ENCODE results near the gene GSN.

DNA sequence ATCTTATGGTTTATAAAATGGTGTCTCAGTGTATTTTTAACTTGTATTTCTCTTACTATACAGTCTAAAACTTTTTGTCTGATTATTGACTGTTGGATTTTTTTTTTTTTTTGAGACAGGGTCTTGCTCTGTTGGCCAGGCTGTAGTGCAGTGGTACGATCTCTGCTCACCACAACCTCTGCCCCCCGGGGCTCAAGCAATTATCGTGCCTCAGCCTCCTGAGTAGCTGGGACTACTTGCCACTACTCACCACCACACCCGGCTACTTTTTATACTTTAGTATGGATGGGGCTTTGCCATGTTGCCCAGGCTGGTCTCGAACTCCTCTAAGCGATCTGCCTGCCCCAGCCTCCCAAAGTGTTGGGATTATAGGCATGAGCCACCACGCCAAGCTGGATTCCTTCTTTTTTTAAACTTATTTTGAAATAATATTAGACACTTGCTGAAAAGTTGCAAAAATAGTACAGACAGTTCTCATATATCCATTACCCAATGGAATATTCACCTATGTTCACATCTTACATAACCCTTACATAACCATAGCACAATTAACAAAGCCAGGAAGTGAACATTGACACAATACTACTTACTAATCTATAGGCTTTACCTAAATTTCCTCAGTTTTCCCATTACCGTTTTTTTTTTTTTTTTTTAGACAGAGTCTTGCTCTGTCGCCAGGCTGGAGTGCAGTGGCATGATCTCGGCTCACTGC lies 54.9 kb downstream of the GSN start:
- TF ChIP-seq, protein P1, sequence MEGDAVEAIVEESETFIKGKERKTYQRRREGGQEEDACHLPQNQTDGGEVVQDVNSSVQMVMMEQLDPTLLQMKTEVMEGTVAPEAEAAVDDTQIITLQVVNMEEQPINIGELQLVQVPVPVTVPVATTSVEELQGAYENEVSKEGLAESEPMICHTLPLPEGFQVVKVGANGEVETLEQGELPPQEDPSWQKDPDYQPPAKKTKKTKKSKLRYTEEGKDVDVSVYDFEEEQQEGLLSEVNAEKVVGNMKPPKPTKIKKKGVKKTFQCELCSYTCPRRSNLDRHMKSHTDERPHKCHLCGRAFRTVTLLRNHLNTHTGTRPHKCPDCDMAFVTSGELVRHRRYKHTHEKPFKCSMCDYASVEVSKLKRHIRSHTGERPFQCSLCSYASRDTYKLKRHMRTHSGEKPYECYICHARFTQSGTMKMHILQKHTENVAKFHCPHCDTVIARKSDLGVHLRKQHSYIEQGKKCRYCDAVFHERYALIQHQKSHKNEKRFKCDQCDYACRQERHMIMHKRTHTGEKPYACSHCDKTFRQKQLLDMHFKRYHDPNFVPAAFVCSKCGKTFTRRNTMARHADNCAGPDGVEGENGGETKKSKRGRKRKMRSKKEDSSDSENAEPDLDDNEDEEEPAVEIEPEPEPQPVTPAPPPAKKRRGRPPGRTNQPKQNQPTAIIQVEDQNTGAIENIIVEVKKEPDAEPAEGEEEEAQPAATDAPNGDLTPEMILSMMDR (conservative IDR thresholded peaks at IDR 0.05): no peak
- TF ChIP-seq ZFX (IDR thresholded peaks at IDR 0.05): no peak

Measured in C4-2B (cell line).